PC-3 (cell line): ENCODE data around the gene DMAC2L. TPM values are rescaled to one million over a fixed set of nuclear protein-coding genes. Genes with fewer than 3 reads are reported as not detected.

Experiments
- ATAC-seq: fragments of 200-7000 bp; cut with Tn5 transposase; 2 replicates; pipeline ENCODE4 v1.9.1; 2020; ENCODE audit warnings: mild to moderate bottlenecking, moderate library complexity
- BruUV-seq: library from RNA; stranded (reverse); fragments of 400-500 nt; replicated peaks from 2 replicates; lab custom pipeline; 2021; lab: Mats Ljungman, UMichigan
- CTCF ChIA-PET: fragments of 300-600 bp; sonication (Branson Sonifier 250); formaldehyde crosslinking; loops from one replicate; lab custom pipeline; 2022; ENCODE audit warnings: antibody characterized with exemption; lab: Charles Lee
- POLR2A ChIA-PET: fragments of 300-600 bp; sonication (Branson Sonifier 250); formaldehyde crosslinking; loops from one replicate; lab custom pipeline; 2022; ENCODE audit warnings: antibody characterized with exemption; ENCODE audit not compliant: unreplicated experiment; lab: Charles Lee
- DNase-seq: peaks from one replicate; pipeline ENCODE4 v3.0.0-alpha.2; 2015
- H2AFZ ChIP-seq: fragments of 300-600 bp; sonication (generic); 2 replicates; pipeline ENCODE4 v1.6.0; 2016; ENCODE audit warnings: antibody characterized with exemption, low read length
- H3F3A ChIP-seq: fragments of 300-600 bp; sonication (generic); one replicate; pipeline ENCODE4 v1.6.0; 2017; ENCODE audit warnings: antibody characterized with exemption, low read length, control low read depth, mild to moderate bottlenecking; ENCODE audit not compliant: unreplicated experiment
- H3K27ac ChIP-seq: fragments of 300-600 bp; sonication (generic); 2 replicates; pipeline ENCODE4 v1.5.1; 2016; ENCODE audit warnings: mild to moderate bottlenecking, low read length
- H3K27me3 ChIP-seq: fragments of 300-600 bp; sonication (generic); 2 replicates; pipeline ENCODE4 v1.6.1; 2016; ENCODE audit warnings: low read length, mixed read lengths
- H3K36me3 ChIP-seq: fragments of 300-600 bp; sonication (generic); 2 replicates; pipeline ENCODE4 v1.6.1; 2016; ENCODE audit warnings: low read depth, mixed run types, low read length, mixed read lengths
- H3K4me1 ChIP-seq: fragments of 300-600 bp; sonication (generic); 2 replicates; pipeline ENCODE4 v1.5.1; 2016; ENCODE audit warnings: low read length; ENCODE audit not compliant: insufficient read depth
- H3K4me2 ChIP-seq: fragments of 300-600 bp; sonication (generic); 2 replicates; pipeline ENCODE4 v1.6.0; 2016; ENCODE audit warnings: low read length
- H3K4me3 ChIP-seq: fragments of 300-600 bp; sonication (generic); 2 replicates; pipeline ENCODE4 v1.5.1; 2016; ENCODE audit warnings: mild to moderate bottlenecking, low read length, mixed read lengths
- H3K79me2 ChIP-seq: fragments of 300-600 bp; sonication (generic); 2 replicates; pipeline ENCODE4 v1.6.1; 2017; ENCODE audit warnings: low read length, mixed read lengths
- H3K9ac ChIP-seq: fragments of 300-600 bp; sonication (generic); 2 replicates; pipeline ENCODE4 v1.6.0; 2016; ENCODE audit warnings: mild to moderate bottlenecking, low read length
- H3K9me2 ChIP-seq: fragments of 300-600 bp; sonication (generic); replicated peaks from 2 replicates; pipeline ENCODE4 v1.6.1; 2016; ENCODE audit warnings: mixed run types, low read length, mixed read lengths
- H3K9me3 ChIP-seq: fragments of 300-600 bp; sonication (generic); 2 replicates; pipeline ENCODE4 v1.6.1; 2016; ENCODE audit warnings: low read length, mixed read lengths
- H4K20me1 ChIP-seq: fragments of 300-600 bp; sonication (generic); 2 replicates; pipeline ENCODE4 v1.6.1; 2016; ENCODE audit warnings: low read length, mixed read lengths
- EZH2 ChIP-seq: fragments of 300-600 bp; sonication (generic); IDR thresholded peaks from one replicate; pipeline ENCODE4 v1.6.1; 2017; ENCODE audit warnings: antibody characterized with exemption, mild to moderate bottlenecking, low read length; ENCODE audit not compliant: unreplicated experiment
- EZH2phosphoT487 ChIP-seq: fragments of 300-600 bp; sonication (generic); IDR thresholded peaks from 2 replicates; pipeline ENCODE4 v1.6.1; 2018; ENCODE audit warnings: mild to moderate bottlenecking, antibody characterized with exemption, low read length, borderline replicate concordance
- intact Hi-C: fragments of 100-400 bp; cut with micrococcal nuclease; formaldehyde crosslinking; loops from 2 replicates; pipeline ENCODE4 v1.9.0; 2023
- total RNA-seq: library from RNA; depleted of rRNA; stranded (reverse); fragments of >200 nt; gene quantifications from 2 replicates; pipeline ENCODE4 v1.2.3, GENCODE V29; 2014
- TF ChIP-seq, protein P1 (sequence below): fragments of 300-600 bp; sonication (generic); conservative IDR thresholded peaks from 2 replicates; pipeline ENCODE4 v1.5.1; 2017; ENCODE audit warnings: antibody characterized with exemption, low read depth, mild to moderate bottlenecking, low read length

The DMAC2L gene
- total RNA-seq, 1 experiment from 2014 or later = 18.1 TPM

DNA sequence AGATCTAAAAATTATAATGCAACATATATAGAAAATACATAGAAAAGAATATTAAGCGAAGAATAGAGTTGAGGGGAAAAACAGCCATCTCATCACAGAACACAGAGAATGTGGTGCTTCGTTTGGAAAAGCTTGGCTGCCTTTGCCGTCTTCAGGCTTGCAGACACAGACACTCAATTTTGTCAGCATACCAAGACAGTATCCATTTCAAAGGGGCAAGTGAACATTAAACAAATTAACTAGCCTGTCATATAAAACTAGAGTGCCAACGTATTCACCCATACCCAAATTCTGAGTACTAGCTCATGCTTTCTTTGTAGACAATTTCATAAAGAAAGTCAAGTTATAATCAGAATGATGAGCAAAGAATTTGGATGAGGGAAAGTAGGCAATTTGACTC is 40.5 kb downstream of the DMAC2L start:
- TF ChIP-seq EZH2 = no peak
- TF ChIP-seq EZH2phosphoT487 = no peak
- TF ChIP-seq, protein P1, sequence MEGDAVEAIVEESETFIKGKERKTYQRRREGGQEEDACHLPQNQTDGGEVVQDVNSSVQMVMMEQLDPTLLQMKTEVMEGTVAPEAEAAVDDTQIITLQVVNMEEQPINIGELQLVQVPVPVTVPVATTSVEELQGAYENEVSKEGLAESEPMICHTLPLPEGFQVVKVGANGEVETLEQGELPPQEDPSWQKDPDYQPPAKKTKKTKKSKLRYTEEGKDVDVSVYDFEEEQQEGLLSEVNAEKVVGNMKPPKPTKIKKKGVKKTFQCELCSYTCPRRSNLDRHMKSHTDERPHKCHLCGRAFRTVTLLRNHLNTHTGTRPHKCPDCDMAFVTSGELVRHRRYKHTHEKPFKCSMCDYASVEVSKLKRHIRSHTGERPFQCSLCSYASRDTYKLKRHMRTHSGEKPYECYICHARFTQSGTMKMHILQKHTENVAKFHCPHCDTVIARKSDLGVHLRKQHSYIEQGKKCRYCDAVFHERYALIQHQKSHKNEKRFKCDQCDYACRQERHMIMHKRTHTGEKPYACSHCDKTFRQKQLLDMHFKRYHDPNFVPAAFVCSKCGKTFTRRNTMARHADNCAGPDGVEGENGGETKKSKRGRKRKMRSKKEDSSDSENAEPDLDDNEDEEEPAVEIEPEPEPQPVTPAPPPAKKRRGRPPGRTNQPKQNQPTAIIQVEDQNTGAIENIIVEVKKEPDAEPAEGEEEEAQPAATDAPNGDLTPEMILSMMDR = no peak
- ChIA-PET CTCF (no interaction called here), POLR2A (no interaction called here)
- Histone ChIP-seq H3K4me1 (peaks cover 6% of the 10 kb centered on the region), H4K20me1 (no peaks in the 10 kb centered on the region), H3K9me2 (no peaks in the 10 kb centered on the region), H3K4me2 (no peak overlapping the region), H3K36me3 (no peaks in the 10 kb centered on the region), H3K4me3 (no peak overlapping the region), H2AFZ (no peak overlapping the region), H3K9me3 (no peaks in the 10 kb centered on the region), H3K79me2 (no peaks in the 10 kb centered on the region), H3K27me3 (no peaks in the 10 kb centered on the region), H3F3A (no peaks in the 10 kb centered on the region), H3K27ac (no peak overlapping the region), H3K9ac (no peak overlapping the region)
- DNase-seq (no peak), ATAC-seq (no peak)
- intact Hi-C loops = no loop called here
- BruUV-seq = no TSS peak

DNA sequence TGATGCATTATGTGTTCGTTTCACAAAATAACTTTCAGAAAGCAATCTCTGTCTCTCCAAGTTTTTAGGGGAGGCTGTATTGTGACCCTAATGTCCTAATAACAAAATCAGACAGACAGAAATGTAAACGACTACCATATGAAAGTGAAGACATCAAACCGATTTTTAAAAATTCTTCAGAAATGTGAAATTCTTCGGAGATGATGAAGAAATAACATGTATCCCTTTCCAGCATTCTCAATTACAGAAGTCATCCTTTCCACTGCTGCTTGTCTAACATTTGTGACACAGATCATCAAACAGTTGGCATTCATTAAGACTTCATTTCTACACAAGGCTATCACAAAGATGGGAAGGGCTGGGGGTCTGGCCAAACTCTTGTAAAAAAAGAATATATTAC is 41.0 kb downstream of the DMAC2L start:
- no peak overlapping the region for H3K4me3 ChIP-seq
- H3K27me3 ChIP-seq = no peaks in the 10 kb centered on the region
- intact Hi-C loops = no loop called here
- H3K27ac ChIP-seq = no peak overlapping the region
- H3K4me1 ChIP-seq = 0 out of 2 replicates have a peak, but pooled peaks cover under 1% of the 10 kb centered on the region
- H3F3A ChIP-seq = no peaks in the 10 kb centered on the region
- H3K9me3 ChIP-seq = no peaks in the 10 kb centered on the region
- no TSS peak for BruUV-seq
- no peak overlapping the region for H2AFZ ChIP-seq
- no peak overlapping the region for H3K9ac ChIP-seq
- DNase-seq = no peak
- no peaks in the 10 kb centered on the region for H3K36me3 ChIP-seq
- no peak overlapping the region for H3K4me2 ChIP-seq
- ATAC-seq = no peak
- POLR2A ChIA-PET = interaction anchor here (0.6 kb wide), 1 partner anchor 489 kb away, joined by 4 read pairs; no protein-coding TSS in a partner anchor
- H4K20me1 ChIP-seq = no peaks in the 10 kb centered on the region
- TF ChIP-seq, protein P1 = no peak
- no peak for TF ChIP-seq EZH2phosphoT487
- no peak for TF ChIP-seq EZH2
- H3K9me2 ChIP-seq = no peaks in the 10 kb centered on the region
- CTCF ChIA-PET = no interaction called here
- no peaks in the 10 kb centered on the region for H3K79me2 ChIP-seq

DNA sequence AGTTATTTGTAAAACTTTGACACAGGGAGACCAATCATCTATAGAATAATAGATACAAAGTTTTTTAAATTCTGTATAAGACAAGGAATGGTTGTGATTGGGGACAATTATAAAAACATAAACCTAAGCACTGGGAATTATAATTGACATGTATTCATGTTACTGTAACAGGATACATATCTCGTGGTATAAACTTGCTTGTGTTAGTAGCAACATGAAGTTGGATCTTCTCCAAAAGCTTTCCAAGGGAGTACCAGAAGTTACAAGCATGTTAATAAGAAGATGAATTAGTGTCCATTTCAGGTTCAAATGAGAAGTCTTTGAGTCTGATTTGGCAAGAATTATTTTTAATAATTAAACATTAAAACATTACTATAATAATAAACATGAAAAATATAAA is 42.4 kb downstream of the DMAC2L start:
- CTCF ChIA-PET = no interaction called here
- no TSS peak for BruUV-seq

More for the DNA sequence above, 42.4 kb downstream of the DMAC2L start:
- no peak overlapping the region for H3K27ac ChIP-seq
- H3K79me2 ChIP-seq = no peaks in the 10 kb centered on the region
- POLR2A ChIA-PET = no interaction called here
- H3K36me3 ChIP-seq = no peaks in the 10 kb centered on the region
- H3K9me2 ChIP-seq = no peaks in the 10 kb centered on the region
- H3K9me3 ChIP-seq = no peaks in the 10 kb centered on the region
- no peak overlapping the region for H3K4me2 ChIP-seq
- H4K20me1 ChIP-seq = no peaks in the 10 kb centered on the region
- H3F3A ChIP-seq = no peaks in the 10 kb centered on the region
- no peak overlapping the region for H3K9ac ChIP-seq
- H3K27me3 ChIP-seq = no peaks in the 10 kb centered on the region
- no peak overlapping the region for H3K4me3 ChIP-seq
- H3K4me1 ChIP-seq = no peaks in the 10 kb centered on the region
- TF ChIP-seq EZH2 (no peak), EZH2phosphoT487 (no peak)
- TF ChIP-seq, protein P1 = no peak
- DNase-seq (no peak), ATAC-seq (no peak)
- no peak overlapping the region for H2AFZ ChIP-seq
- intact Hi-C loops = no loop called here
